LNCAP (cell line): ENCODE measurements around the gene EBPL.

Experiments
- CTCF ChIP-seq: fragments of 450-650 bp; IDR thresholded peaks from 2 replicates; pipeline ENCODE4 v1.5.1; 2017; ENCODE audit warnings: mild to moderate bottlenecking

EBPL gene

GRCh38 chr13:49711218-49711863 is 20.1 kb upstream of the EBPL start:
- no peak for TF ChIP-seq CTCF

- TF ChIP-seq CTCF, result no peak
These were observed 10.2 kb upstream of the EBPL start for GRCh38 chr13:49701491-49701890.

GRCh38 chr13:49697468-49697867 is 6.2 kb upstream of the EBPL start:
- TF ChIP-seq CTCF, result no peak

- no peak for TF ChIP-seq CTCF
These were observed 3.2 kb upstream of the EBPL start for GRCh38 chr13:49694446-49694845.

GRCh38 chr13:49693877-49694276 is 2.6 kb upstream of the EBPL start:
- TF ChIP-seq CTCF, result no peak

- no peak for TF ChIP-seq CTCF
These were observed 2.0 kb upstream of the EBPL start for GRCh38 chr13:49693191-49693733.

GRCh38 chr13:49690133-49690994 is 922 bp downstream of the EBPL start:
- no peak for TF ChIP-seq CTCF
